ENCODE results near the gene ETV2. TPM values are rescaled to one million over a fixed set of nuclear protein-coding genes. Genes with fewer than 3 reads are reported as not detected.

ETV2 gene
- total and polyA plus RNA-seq, 2 of the 4 experiments (the other 2 are of a cell fraction) = 1.2 TPM; not detected in 1

DNA sequence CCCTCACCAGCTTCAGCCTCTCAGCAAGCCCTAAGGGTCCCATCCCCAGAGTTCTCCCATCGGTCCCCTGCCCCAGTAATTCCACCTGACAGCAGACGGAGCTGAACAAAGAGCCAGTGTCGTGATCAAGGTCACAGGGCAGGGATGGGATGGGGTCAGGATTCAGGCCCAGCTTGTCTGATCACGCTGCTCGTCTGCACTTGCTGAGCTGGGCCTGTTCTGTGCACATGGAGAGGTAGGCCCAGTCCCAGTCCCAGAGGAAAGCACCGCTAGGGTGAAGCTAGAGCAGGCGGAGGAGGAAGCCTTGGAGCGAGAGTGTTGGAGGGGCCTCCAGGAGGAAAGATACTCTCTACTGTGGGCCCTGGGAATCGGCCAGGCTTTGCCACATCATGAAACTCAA, 19.8 kb upstream of the ETV2 start:
- Histone ChIP-seq H3K14ac (replicated peaks; ENCODE audit: low read depth, low read length) (no peak overlapping the region), H4K8ac (ENCODE audit: low read depth in 2 of 2, low read length in 2 of 2) (no peak overlapping the region), H2BK20ac (ENCODE audit: low read depth, low read length) (no peak overlapping the region), H3K9me3 (ENCODE audit: control insufficient read depth, insufficient read depth, low read length) (no peaks in the 10 kb centered on the region), H2AK9ac (replicated peaks; ENCODE audit: low read depth, low read length, poor library complexity) (no peak overlapping the region), H3K9ac (ENCODE audit: low read depth, low read length) (no peak overlapping the region), H2AFZ (replicated peaks; ENCODE audit: low read length, poor library complexity) (no peak overlapping the region), H3K56ac (ENCODE audit: extremely low read depth, insufficient read depth, low read length) (no peak overlapping the region), H3K27me3 (ENCODE audit: control insufficient read depth, insufficient read depth, low read length) (no peaks in the 10 kb centered on the region), H3K27ac (ENCODE audit: insufficient read depth, low read length) (no peak overlapping the region), H3K18ac (ENCODE audit: low read depth, low read length) (no peak overlapping the region), H4K91ac (ENCODE audit: insufficient read depth, low read depth, low read length) (no peak overlapping the region), H3K4me3 (ENCODE audit: insufficient read depth, low read depth, low read length) (no peak overlapping the region), H2BK5ac (ENCODE audit: low read depth, low read length, poor library complexity, severe bottlenecking) (no peak overlapping the region), H3K36me3 (ENCODE audit: control insufficient read depth, insufficient read depth, low read length) (peaks cover 5% of the 10 kb centered on the region; the same call in 1 of the 2 replicates), H4K20me1 (ENCODE audit: insufficient read depth, low read length) (no peaks in the 10 kb centered on the region), H2AK5ac (ENCODE audit: low read depth, low read length) (no peak overlapping the region), H3K79me1 (ENCODE audit: low read depth in 1 of 2, low read length in 2 of 2) (no peaks in the 10 kb centered on the region), H3K4ac (ENCODE audit: low read depth, low read length) (no peak overlapping the region), H3K4me2 (ENCODE audit: low read depth, low read length) (no peak overlapping the region), H3K4me1 (ENCODE audit: control insufficient read depth, insufficient read depth, low read length) (no peaks in the 10 kb centered on the region), H2BK15ac (ENCODE audit: low read depth, low read length) (no peak overlapping the region), H2BK120ac (ENCODE audit: low read depth, low read length) (no peak overlapping the region), H3K9me1 (ENCODE audit: insufficient read depth, low read length) (no peaks in the 10 kb centered on the region), H4K5ac (ENCODE audit: low read depth, low read length) (no peak overlapping the region), H3K23ac (ENCODE audit: low read depth, low read length) (no peak overlapping the region)
- no TSS peak for BruUV-seq (replicated peaks)
- dilution Hi-C loops (cut with HindIII; ENCODE audit: low sequenced_read_pairs, unreplicated experiment) (no loop called here), in situ Hi-C loops (cut with MboI; ENCODE audit: low sequenced_read_pairs) (no loop called here), intact Hi-C loops (cut with micrococcal nuclease) (no loop called here)
- no CpG with 5 or more reads among the region's 9 CpGs for WGBS, 2 experiments (ENCODE audit: extremely low coverage in 2 of 2, insufficient read length in 1 of 2)
- POLR2A ChIA-PET (ENCODE audit: unreplicated experiment) = no interaction called here
- CTCF ChIA-PET = no interaction called here
- ATAC-seq (ENCODE audit: low read depth) (no peak), DNase-seq (no peak)
- TF ChIP-seq CTCF (conservative IDR thresholded peaks at IDR 0.05; ENCODE audit: low read depth, low read length) (no peak), SMC3 (IDR thresholded peaks at IDR 0.05; ENCODE audit: low read depth, low read length) (no peak), RCOR1 (IDR thresholded peaks at IDR 0.05; ENCODE audit: insufficient replicate concordance, low read length) (no peak), FOS (IDR thresholded peaks at IDR 0.05; ENCODE audit: low read depth, low read length) (no peak), MXI1 (IDR thresholded peaks at IDR 0.05; ENCODE audit: borderline replicate concordance, low read depth, low read length) (no peak), BHLHE40 (IDR thresholded peaks at IDR 0.05; ENCODE audit: low read depth, low read length) (no peak), RAD21 (IDR thresholded peaks at IDR 0.05; ENCODE audit: low read length) (no peak), NFE2L2 (IDR thresholded peaks at IDR 0.05; ENCODE audit: low read depth, low read length) (no peak), CEBPB (IDR thresholded peaks at IDR 0.05; ENCODE audit: low read depth, low read length) (no peak), CHD1 (IDR thresholded peaks at IDR 0.05; ENCODE audit: low read depth, low read length) (no peak), MAZ (IDR thresholded peaks at IDR 0.05; ENCODE audit: borderline replicate concordance, low read depth, low read length) (no peak), POLR2A (IDR thresholded peaks at IDR 0.05; ENCODE audit: low read depth, low read length) (no peak), RFX5 (IDR thresholded peaks at IDR 0.05; ENCODE audit: low read depth, low read length) (no peak), MAFK (IDR thresholded peaks at IDR 0.05; ENCODE audit: low read depth, low read length) (no peak)
- TF ChIP-seq, protein P1, sequence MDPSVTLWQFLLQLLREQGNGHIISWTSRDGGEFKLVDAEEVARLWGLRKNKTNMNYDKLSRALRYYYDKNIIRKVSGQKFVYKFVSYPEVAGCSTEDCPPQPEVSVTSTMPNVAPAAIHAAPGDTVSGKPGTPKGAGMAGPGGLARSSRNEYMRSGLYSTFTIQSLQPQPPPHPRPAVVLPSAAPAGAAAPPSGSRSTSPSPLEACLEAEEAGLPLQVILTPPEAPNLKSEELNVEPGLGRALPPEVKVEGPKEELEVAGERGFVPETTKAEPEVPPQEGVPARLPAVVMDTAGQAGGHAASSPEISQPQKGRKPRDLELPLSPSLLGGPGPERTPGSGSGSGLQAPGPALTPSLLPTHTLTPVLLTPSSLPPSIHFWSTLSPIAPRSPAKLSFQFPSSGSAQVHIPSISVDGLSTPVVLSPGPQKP (IDR thresholded peaks at IDR 0.05; ENCODE audit: borderline replicate concordance, low read depth, low read length) = no peak
- TF ChIP-seq, protein P2, sequence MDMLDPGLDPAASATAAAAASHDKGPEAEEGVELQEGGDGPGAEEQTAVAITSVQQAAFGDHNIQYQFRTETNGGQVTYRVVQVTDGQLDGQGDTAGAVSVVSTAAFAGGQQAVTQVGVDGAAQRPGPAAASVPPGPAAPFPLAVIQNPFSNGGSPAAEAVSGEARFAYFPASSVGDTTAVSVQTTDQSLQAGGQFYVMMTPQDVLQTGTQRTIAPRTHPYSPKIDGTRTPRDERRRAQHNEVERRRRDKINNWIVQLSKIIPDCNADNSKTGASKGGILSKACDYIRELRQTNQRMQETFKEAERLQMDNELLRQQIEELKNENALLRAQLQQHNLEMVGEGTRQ (IDR thresholded peaks at IDR 0.05; ENCODE audit: low read depth, low read length) = no peak
